AG10803 (cell line): ENCODE data around the gene SLC25A42.
"Not testable (repeated sequence)": the region's sequence is repeated elsewhere in the genome, so short reads cannot be mapped to it uniquely, and the experiment has no call there.

Source experiments
- DNase-seq: peaks from one replicate; pipeline ENCODE4 v3.0.0; 2010; ENCODE audit warnings: low read depth
- H3K4me3 ChIP-seq: 2 replicates; pipeline ENCODE4 v1.5.1; 2011; ENCODE audit warnings: mild to moderate bottlenecking, low read length, control low read depth
- CTCF ChIP-seq: conservative IDR thresholded peaks from 2 replicates; pipeline ENCODE4 v1.5.1; 2011; ENCODE audit warnings: mild to moderate bottlenecking, low read length, control low read depth, inconsistent platforms

The SLC25A42 gene

GRCh38 chr19:19063183-19064097, at the start of gene SLC25A42:
Gene SLC25A42 (plus strand): TSS chr19:19063994. CDS start chr19:19096125, 32,131 bp downstream.
- TF ChIP-seq CTCF, result no peak
- DNase-seq, result peak; percentile 100
- H3K4me3 ChIP-seq, result peak within 1 kb of the TSS; percentile 84

GRCh38 chr19:19021115-19021514, 42.7 kb upstream of the SLC25A42 start:
- TF ChIP-seq CTCF, result no peak
- H3K4me3 ChIP-seq, result no peak overlapping the region
- DNase-seq, result peak; percentile 61

- H3K4me3 ChIP-seq, result no peak overlapping the region
- DNase-seq, result no peak
- no peak for TF ChIP-seq CTCF
Measured at GRCh38 chr19:19022380-19022961, 41.3 kb upstream of the SLC25A42 start.

- not testable (repeated sequence) for DNase-seq, H3K4me3 ChIP-seq
Measured at GRCh38 chr19:19023376-19023775, 40.4 kb upstream of the SLC25A42 start.

GRCh38 chr19:19025861-19026260, 37.9 kb upstream of the SLC25A42 start:
- H3K4me3 ChIP-seq, result no peak overlapping the region
- TF ChIP-seq CTCF, result no peak
- DNase-seq, result no peak

- no peak for DNase-seq
- TF ChIP-seq CTCF, result no peak; the same call in 1 of the 2 replicates
- no peak overlapping the region for H3K4me3 ChIP-seq
Measured at GRCh38 chr19:19026299-19026971, 37.4 kb upstream of the SLC25A42 start.

GRCh38 chr19:19027228-19027627, 36.6 kb upstream of the SLC25A42 start:
- no peak for TF ChIP-seq CTCF
- no peak overlapping the region for H3K4me3 ChIP-seq
- DNase-seq, result no peak
